ENCODE results near the gene SLC39A3. TPM values are rescaled to one million over a fixed set of nuclear protein-coding genes. Genes with fewer than 3 reads are reported as not detected.

The SLC39A3 gene
- total RNA-seq, 1 experiment from 2014 or later = 28.2 TPM

DNA sequence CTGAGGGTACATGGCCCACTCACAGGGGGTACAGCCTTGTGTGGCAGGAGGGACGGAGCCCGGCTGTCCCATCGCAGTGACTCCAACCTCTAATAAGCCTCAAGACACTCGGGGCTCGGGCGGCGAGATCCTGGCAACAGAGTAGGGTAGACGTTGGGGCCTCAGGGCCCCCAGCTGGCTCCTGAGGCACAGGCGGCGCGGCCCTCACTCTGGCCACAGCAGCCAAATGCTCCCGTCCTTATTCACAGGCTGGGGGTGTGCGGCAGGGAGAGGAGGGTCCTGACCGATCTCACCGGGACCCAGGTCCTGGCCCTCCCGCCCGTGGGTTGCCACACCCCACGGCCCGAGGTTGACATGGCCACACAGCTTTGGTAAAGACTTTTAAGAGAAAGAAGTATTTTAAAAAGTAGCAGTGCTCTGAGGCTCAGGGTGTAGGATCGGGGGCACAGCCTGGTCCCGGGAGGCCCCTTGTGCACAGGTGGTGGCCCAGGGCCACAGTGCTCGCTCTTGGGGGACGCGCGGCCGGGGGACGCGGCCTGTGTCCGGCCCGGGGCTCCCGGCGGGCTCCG is 7.6 kb downstream of the SLC39A3 start:
- Mint-ChIP-seq H3K4me3 (ENCODE audit: low read depth, unreplicated experiment) (no peak overlapping the region), H3K9me3 (ENCODE audit: low read depth, unreplicated experiment) (no peaks in the 10 kb centered on the region), H3K4me1 (ENCODE audit: low read depth, unreplicated experiment) (no peaks in the 10 kb centered on the region), H3K36me3 (ENCODE audit: insufficient read depth, unreplicated experiment) (peaks cover 4% of the 10 kb centered on the region), H3K27ac (ENCODE audit: unreplicated experiment) (no peak overlapping the region), H3K27me3 (ENCODE audit: unreplicated experiment) (peaks cover 15% of the 10 kb centered on the region)
- CTCF ChIA-PET = no interaction called here
- TF ChIP-seq CTCF (IDR thresholded peaks at IDR 0.05; ENCODE audit: unreplicated experiment) = no peak
- intact Hi-C loops (cut with micrococcal nuclease; ENCODE audit: unreplicated experiment) = no loop called here
- DNase-seq = no peak
- no TSS peak for BruUV-seq (replicated peaks)

GRCh38 chr19:2731181-2731995 is 8.4 kb downstream of the SLC39A3 start:
- no peak for TF ChIP-seq CTCF (IDR thresholded peaks at IDR 0.05; ENCODE audit: unreplicated experiment)
- Mint-ChIP-seq H3K27me3 (ENCODE audit: unreplicated experiment) (peaks cover 23% of the 10 kb centered on the region), H3K4me3 (ENCODE audit: low read depth, unreplicated experiment) (no peak overlapping the region), H3K27ac (ENCODE audit: unreplicated experiment) (no peak overlapping the region), H3K36me3 (ENCODE audit: insufficient read depth, unreplicated experiment) (peaks cover 4% of the 10 kb centered on the region), H3K9me3 (ENCODE audit: low read depth, unreplicated experiment) (no peaks in the 10 kb centered on the region), H3K4me1 (ENCODE audit: low read depth, unreplicated experiment) (no peaks in the 10 kb centered on the region)
- intact Hi-C loops (cut with micrococcal nuclease; ENCODE audit: unreplicated experiment) = no loop called here
- DNase-seq = no peak
- BruUV-seq (replicated peaks) = no TSS peak
- CTCF ChIA-PET = no interaction called here

DNA sequence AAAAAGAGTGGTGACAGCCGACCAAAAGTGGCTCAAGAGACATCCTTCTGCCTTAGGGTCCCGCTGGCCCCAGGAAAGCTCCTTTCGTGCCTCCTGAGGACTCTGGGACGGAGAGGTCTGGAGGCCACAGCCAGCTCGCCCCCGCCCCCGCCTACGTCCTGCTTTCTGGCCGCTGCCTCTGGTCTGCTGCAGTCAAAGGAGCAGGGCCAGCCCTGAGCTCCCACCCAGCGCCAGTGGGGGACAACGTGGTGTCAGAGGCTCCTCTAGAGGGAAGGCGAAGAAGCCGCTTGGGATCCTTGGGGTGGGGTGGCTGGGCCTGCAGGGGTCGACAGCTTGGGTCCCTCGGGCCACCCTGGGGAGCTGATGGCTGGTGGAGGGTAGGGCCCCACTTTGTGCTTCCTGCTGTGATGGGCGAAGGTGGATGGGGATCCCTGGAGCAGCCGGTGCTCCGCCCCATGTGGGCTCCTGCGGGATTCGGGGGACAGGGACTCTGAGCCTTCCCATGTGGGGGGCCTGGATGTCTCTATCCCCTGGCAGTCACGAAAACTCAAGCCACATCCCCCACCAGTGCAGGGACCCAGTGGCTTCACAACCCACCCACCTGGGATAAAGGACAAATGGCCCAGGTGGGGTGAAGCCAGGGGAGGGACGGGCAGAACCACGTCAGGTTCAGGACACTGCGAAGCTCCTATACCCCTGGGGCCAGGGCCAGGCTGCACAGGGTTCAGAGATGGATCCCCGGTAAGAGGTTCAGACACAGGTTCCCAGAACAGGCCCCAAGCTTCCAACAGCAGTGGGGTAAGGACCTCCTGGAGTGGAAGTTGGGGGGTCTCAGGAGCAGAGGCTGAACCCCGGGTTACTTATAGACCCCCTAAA is 9.6 kb downstream of the SLC39A3 start:
- H3K36me3 Mint-ChIP-seq (ENCODE audit: insufficient read depth, unreplicated experiment) = peaks cover 4% of the 10 kb centered on the region
- H3K4me1 Mint-ChIP-seq (ENCODE audit: low read depth, unreplicated experiment) = no peaks in the 10 kb centered on the region
- CTCF ChIA-PET = no interaction called here
- intact Hi-C loops (cut with micrococcal nuclease; ENCODE audit: unreplicated experiment) = no loop called here
- H3K9me3 Mint-ChIP-seq (ENCODE audit: low read depth, unreplicated experiment) = no peaks in the 10 kb centered on the region
- no peak for TF ChIP-seq CTCF (IDR thresholded peaks at IDR 0.05; ENCODE audit: unreplicated experiment)
- DNase-seq = no peak
- H3K4me3 Mint-ChIP-seq (ENCODE audit: low read depth, unreplicated experiment) = no peak overlapping the region
- H3K27ac Mint-ChIP-seq (ENCODE audit: unreplicated experiment) = no peak overlapping the region
- BruUV-seq (replicated peaks) = no TSS peak
- peaks cover 31% of the 10 kb centered on the region for H3K27me3 Mint-ChIP-seq (ENCODE audit: unreplicated experiment)

- CTCF ChIA-PET = interaction anchor here (0.7 to 1.3 kb wide), 2 partner anchors 76 to 80 kb away, joined by 3 to 4 read pairs; no protein-coding TSS in a partner anchor
- TF ChIP-seq CTCF (IDR thresholded peaks at IDR 0.05; ENCODE audit: unreplicated experiment) = no peak
- peaks cover 4% of the 10 kb centered on the region for H3K36me3 Mint-ChIP-seq (ENCODE audit: insufficient read depth, unreplicated experiment)
- BruUV-seq (replicated peaks) = no TSS peak
- intact Hi-C loops (cut with micrococcal nuclease; ENCODE audit: unreplicated experiment) = no loop called here
- H3K27me3 Mint-ChIP-seq (ENCODE audit: unreplicated experiment) = peaks cover 42% of the 10 kb centered on the region
- DNase-seq = no peak
- no peaks in the 10 kb centered on the region for H3K4me1 Mint-ChIP-seq (ENCODE audit: low read depth, unreplicated experiment)
- H3K4me3 Mint-ChIP-seq (ENCODE audit: low read depth, unreplicated experiment) = no peak overlapping the region
- H3K27ac Mint-ChIP-seq (ENCODE audit: unreplicated experiment) = no peak overlapping the region
- no peaks in the 10 kb centered on the region for H3K9me3 Mint-ChIP-seq (ENCODE audit: low read depth, unreplicated experiment)
These were observed 10.9 kb downstream of the SLC39A3 start for GRCh38 chr19:2728783-2729387.
